ENCODE results near the gene BRI3BP. TPM values are rescaled to one million over a fixed set of nuclear protein-coding genes. Genes with fewer than 3 reads are reported as not detected.

The BRI3BP gene
- polyA plus RNA-seq, 3 donors, result 4.4 to 6.9 (median 5.0) TPM

DNA sequence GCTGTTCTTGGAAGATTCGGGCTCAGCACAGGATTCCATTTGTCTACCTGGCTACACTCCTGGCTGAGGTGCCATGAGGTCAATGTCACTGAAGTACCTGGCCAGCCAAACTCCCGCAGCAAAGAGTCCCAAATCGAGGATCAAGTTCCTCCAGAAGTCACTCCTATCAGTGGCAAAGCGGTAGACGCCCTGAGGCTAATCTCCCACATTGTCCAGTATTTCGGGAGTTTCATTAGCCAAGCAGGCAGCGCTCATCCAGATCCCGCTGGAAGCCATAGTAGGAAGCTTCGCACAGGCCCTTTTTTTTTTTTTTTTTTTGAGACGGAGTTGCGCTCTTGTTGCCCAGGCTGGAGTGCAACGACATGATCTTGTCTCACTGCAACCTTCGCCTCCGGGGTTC, 62.9 kb downstream of the BRI3BP start:
- Histone ChIP-seq H2AFZ (ENCODE audit: insufficient read depth, low read depth, low read length, poor library complexity, severe bottlenecking) (no peak overlapping the region), H3K4me1 (ENCODE audit: control insufficient read depth in 1 of 2, insufficient read depth in 2 of 2, low read length in 2 of 2) (no peaks in the 10 kb centered on the region), H3K79me2 (ENCODE audit: insufficient read depth, low read length) (no peaks in the 10 kb centered on the region), H3K9ac (ENCODE audit: insufficient read depth, low read length, poor library complexity, severe bottlenecking) (no peak overlapping the region), H3K27me3 (ENCODE audit: control insufficient read depth in 2 of 2, insufficient read depth in 2 of 2, low read length in 2 of 2) (no peaks in the 10 kb centered on the region), H3K36me3 (replicated peaks in 1 of 2; ENCODE audit: control insufficient read depth in 1 of 2, insufficient read depth in 2 of 2, low read length in 2 of 2) (no peaks in the 10 kb centered on the region), H4K20me1 (ENCODE audit: insufficient read depth, low read length) (no peaks in the 10 kb centered on the region), H3K4me3 (replicated peaks in 1 of 3; ENCODE audit: low read depth in 2 of 3, low read length in 3 of 3) (no peak overlapping the region), H3K4me2 (replicated peaks; ENCODE audit: extremely low read depth, low read length, poor library complexity, severe bottlenecking) (no peak overlapping the region), H3K27ac (ENCODE audit: low read depth in 1 of 2, low read length in 2 of 2) (no peak overlapping the region), H3K9me3 (replicated peaks in 1 of 2; ENCODE audit: control insufficient read depth in 1 of 2, insufficient read depth in 1 of 2, low read length in 2 of 2) (no peaks in the 10 kb centered on the region)
- intact Hi-C loops (cut with micrococcal nuclease), result no loop called here
- H3K4me3 Mint-ChIP-seq, result no peak overlapping the region
- WGBS (ENCODE audit: insufficient coverage), result 90% methylated on average over 11 of the region's 14 CpGs
- H3K9me3 Mint-ChIP-seq, result peaks cover 0 to 7% (median 2%) of the 10 kb centered on the region in 7 donors
- peaks cover 0 to 15% (median 7%) of the 10 kb centered on the region in 3 donors for H3K27me3 Mint-ChIP-seq (ENCODE audit: low read depth in 3 of 3)
- no peaks in the 10 kb centered on the region for H3K4me1 Mint-ChIP-seq
- no peaks in the 10 kb centered on the region for H3K36me3 Mint-ChIP-seq
- no peak overlapping the region for H3K27ac Mint-ChIP-seq
- TF ChIP-seq, protein P1, sequence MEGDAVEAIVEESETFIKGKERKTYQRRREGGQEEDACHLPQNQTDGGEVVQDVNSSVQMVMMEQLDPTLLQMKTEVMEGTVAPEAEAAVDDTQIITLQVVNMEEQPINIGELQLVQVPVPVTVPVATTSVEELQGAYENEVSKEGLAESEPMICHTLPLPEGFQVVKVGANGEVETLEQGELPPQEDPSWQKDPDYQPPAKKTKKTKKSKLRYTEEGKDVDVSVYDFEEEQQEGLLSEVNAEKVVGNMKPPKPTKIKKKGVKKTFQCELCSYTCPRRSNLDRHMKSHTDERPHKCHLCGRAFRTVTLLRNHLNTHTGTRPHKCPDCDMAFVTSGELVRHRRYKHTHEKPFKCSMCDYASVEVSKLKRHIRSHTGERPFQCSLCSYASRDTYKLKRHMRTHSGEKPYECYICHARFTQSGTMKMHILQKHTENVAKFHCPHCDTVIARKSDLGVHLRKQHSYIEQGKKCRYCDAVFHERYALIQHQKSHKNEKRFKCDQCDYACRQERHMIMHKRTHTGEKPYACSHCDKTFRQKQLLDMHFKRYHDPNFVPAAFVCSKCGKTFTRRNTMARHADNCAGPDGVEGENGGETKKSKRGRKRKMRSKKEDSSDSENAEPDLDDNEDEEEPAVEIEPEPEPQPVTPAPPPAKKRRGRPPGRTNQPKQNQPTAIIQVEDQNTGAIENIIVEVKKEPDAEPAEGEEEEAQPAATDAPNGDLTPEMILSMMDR (IDR thresholded peaks at IDR 0.05), result no peak
- DNase-seq, result no peak

DNA sequence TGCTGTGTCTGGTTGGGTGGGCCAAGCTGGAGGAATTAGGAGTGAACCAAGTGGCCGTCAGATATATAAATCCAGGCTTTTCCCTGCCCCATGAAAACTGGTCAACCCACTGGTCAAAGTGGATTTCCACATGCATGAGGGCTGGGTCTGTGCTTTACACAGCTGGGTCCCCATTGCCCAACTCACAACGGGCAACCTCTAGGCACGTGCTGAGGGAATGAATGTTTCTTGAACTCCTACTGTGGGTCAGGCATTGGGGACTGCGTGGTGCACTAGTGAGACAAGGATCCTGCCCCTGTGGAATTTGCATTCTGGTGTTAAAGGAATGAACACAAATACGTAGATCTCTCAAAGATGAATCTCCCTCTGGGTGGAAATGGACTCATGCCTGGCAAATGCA, 64.3 kb downstream of the BRI3BP start:
- no peaks in the 10 kb centered on the region for H3K27me3 ChIP-seq (ENCODE audit: control insufficient read depth in 2 of 2, insufficient read depth in 2 of 2, low read length in 2 of 2)
- TF ChIP-seq, protein P1 (IDR thresholded peaks at IDR 0.05), result no peak
- no peaks in the 10 kb centered on the region for H3K79me2 ChIP-seq (ENCODE audit: insufficient read depth, low read length)
- intact Hi-C loops (cut with micrococcal nuclease), result no loop called here
- H3K36me3 ChIP-seq (replicated peaks in 1 of 2; ENCODE audit: control insufficient read depth in 1 of 2, insufficient read depth in 2 of 2, low read length in 2 of 2), result no peaks in the 10 kb centered on the region
- H3K9me3 ChIP-seq (replicated peaks in 1 of 2; ENCODE audit: control insufficient read depth in 1 of 2, insufficient read depth in 1 of 2, low read length in 2 of 2), result peaks cover 0 to 3% of the 10 kb centered on the region in 2 donors
- no peak overlapping the region for H3K4me3 Mint-ChIP-seq
- no peak overlapping the region for H3K27ac ChIP-seq (ENCODE audit: low read depth in 1 of 2, low read length in 2 of 2)
- H3K27ac Mint-ChIP-seq, result no peak overlapping the region
- no peak for DNase-seq
- no peaks in the 10 kb centered on the region for H3K4me1 ChIP-seq (ENCODE audit: control insufficient read depth in 1 of 2, insufficient read depth in 2 of 2, low read length in 2 of 2)
- no peak overlapping the region for H3K4me3 ChIP-seq (replicated peaks in 1 of 3; ENCODE audit: low read depth in 2 of 3, low read length in 3 of 3)
- H2AFZ ChIP-seq (ENCODE audit: insufficient read depth, low read depth, low read length, poor library complexity, severe bottlenecking), result no peak overlapping the region
- no peaks in the 10 kb centered on the region for H3K36me3 Mint-ChIP-seq
- H3K9ac ChIP-seq (ENCODE audit: insufficient read depth, low read length, poor library complexity, severe bottlenecking), result no peak overlapping the region
- 93% methylated on average over 3 of the region's 5 CpGs for WGBS (ENCODE audit: insufficient coverage)
- H3K4me2 ChIP-seq (replicated peaks; ENCODE audit: extremely low read depth, low read length, poor library complexity, severe bottlenecking), result no peak overlapping the region
- no peaks in the 10 kb centered on the region for H3K4me1 Mint-ChIP-seq
- peaks cover 0 to 12% (median 8%) of the 10 kb centered on the region in 7 donors for H3K9me3 Mint-ChIP-seq
- no peaks in the 10 kb centered on the region for H4K20me1 ChIP-seq (ENCODE audit: insufficient read depth, low read length)
- H3K27me3 Mint-ChIP-seq (ENCODE audit: low read depth in 3 of 3), result peaks cover 4 to 17% (median 8%) of the 10 kb centered on the region in 3 donors
